Neural crest cell (in vitro differentiated cells): ENCODE results near the gene WDR75. TPM values are rescaled to one million over a fixed set of nuclear protein-coding genes. Genes with fewer than 3 reads are reported as not detected.

ENCODE experiments used
- DNase-seq: peaks from one replicate; pipeline ENCODE4 v3.0.0; 2021; ENCODE audit warnings: low read depth, mixed read lengths, low spot score
- H3K27ac Mint-ChIP-seq: one replicate; pipeline ENCODE4 v1.8.0; 2021; ENCODE audit warnings: mild to moderate bottlenecking, mixed read lengths; ENCODE audit not compliant: unreplicated experiment
- H3K27me3 Mint-ChIP-seq: 2 replicates; pipeline ENCODE4 v1.8.0; 2021; ENCODE audit warnings: low read depth, mild to moderate bottlenecking, mixed read lengths
- H3K36me3 Mint-ChIP-seq: 2 replicates; pipeline ENCODE4 v1.8.0; 2021; ENCODE audit warnings: low read depth, mild to moderate bottlenecking, mixed read lengths
- H3K4me1 Mint-ChIP-seq: 2 replicates; pipeline ENCODE4 v1.8.0; 2021; ENCODE audit warnings: mixed read lengths
- H3K4me3 Mint-ChIP-seq: one replicate; pipeline ENCODE4 v1.8.0; 2021; ENCODE audit warnings: mild to moderate bottlenecking, mixed read lengths
- H3K9me3 Mint-ChIP-seq: 2 replicates; pipeline ENCODE4 v1.8.0; 2021; ENCODE audit warnings: mixed read lengths
- CTCF ChIP-seq: fragments of 200-600 bp; sonication (generic); conservative IDR thresholded peaks from 2 replicates; pipeline ENCODE4 v1.5.0; 2021; ENCODE audit warnings: antibody characterized with exemption, mild to moderate bottlenecking
- total RNA-seq: library from RNA; stranded (reverse); gene quantifications from 2 replicates; pipeline ENCODE4 v1.2.1, GENCODE V29; 2021

Gene WDR75
- total RNA-seq, 1 donor from 2014 or later, result 54.7 TPM

- no peaks in the 10 kb centered on the region for H3K27me3 Mint-ChIP-seq
- no peak for TF ChIP-seq CTCF
- no peak overlapping the region for H3K27ac Mint-ChIP-seq
- H3K4me1 Mint-ChIP-seq, result no peaks in the 10 kb centered on the region
- H3K36me3 Mint-ChIP-seq, result no peaks in the 10 kb centered on the region
- no peaks in the 10 kb centered on the region for H3K9me3 Mint-ChIP-seq
- no peak overlapping the region for H3K4me3 Mint-ChIP-seq
- no peak for DNase-seq
Measured at GRCh38 chr2:189485146-189485545, 43.9 kb downstream of the WDR75 start.

GRCh38 chr2:189486237-189486770 is 45.0 kb downstream of the WDR75 start:
- H3K27me3 Mint-ChIP-seq, result no peaks in the 10 kb centered on the region

GRCh38 chr2:189487283-189488007 is 46.2 kb downstream of the WDR75 start:
- DNase-seq, result no peak
- Mint-ChIP-seq H3K27me3 (no peaks in the 10 kb centered on the region), H3K27ac (no peak overlapping the region), H3K4me1 (no peaks in the 10 kb centered on the region), H3K36me3 (no peaks in the 10 kb centered on the region), H3K9me3 (no peaks in the 10 kb centered on the region), H3K4me3 (no peak overlapping the region)
- TF ChIP-seq CTCF, result no peak

More at GRCh38 chr2:189486237-189486770, 45.0 kb downstream of the WDR75 start:
- no peak for TF ChIP-seq CTCF
- no peaks in the 10 kb centered on the region for H3K9me3 Mint-ChIP-seq
- no peak overlapping the region for H3K27ac Mint-ChIP-seq
- H3K4me1 Mint-ChIP-seq, result no peaks in the 10 kb centered on the region
- no peaks in the 10 kb centered on the region for H3K36me3 Mint-ChIP-seq
- no peak for DNase-seq
- no peak overlapping the region for H3K4me3 Mint-ChIP-seq

GRCh38 chr2:189488008-189488310 is 46.7 kb downstream of the WDR75 start:
- H3K9me3 Mint-ChIP-seq, result no peaks in the 10 kb centered on the region
- no peak for DNase-seq
- no peak for TF ChIP-seq CTCF
- no peak overlapping the region for H3K27ac Mint-ChIP-seq
- H3K4me3 Mint-ChIP-seq, result no peak overlapping the region
- no peaks in the 10 kb centered on the region for H3K36me3 Mint-ChIP-seq
- H3K27me3 Mint-ChIP-seq, result no peaks in the 10 kb centered on the region
- no peaks in the 10 kb centered on the region for H3K4me1 Mint-ChIP-seq

- Mint-ChIP-seq H3K4me1 (no peaks in the 10 kb centered on the region), H3K27me3 (peaks cover 3% of the 10 kb centered on the region), H3K9me3 (no peaks in the 10 kb centered on the region), H3K27ac (no peak overlapping the region), H3K36me3 (no peaks in the 10 kb centered on the region), H3K4me3 (no peak overlapping the region)
- no peak for TF ChIP-seq CTCF
- no peak for DNase-seq
Measured at GRCh38 chr2:189492451-189492850, 51.2 kb downstream of the WDR75 start.
